ENCODE data around the gene TPRX2.
A peak's percentile ranks its signal among the peaks of the same experiment; 100 is the strongest.
"Not testable (repeated sequence)": the region's sequence is repeated elsewhere in the genome, so short reads cannot be mapped to it uniquely, and the experiment has no call there.

TPRX2 gene

DNA sequence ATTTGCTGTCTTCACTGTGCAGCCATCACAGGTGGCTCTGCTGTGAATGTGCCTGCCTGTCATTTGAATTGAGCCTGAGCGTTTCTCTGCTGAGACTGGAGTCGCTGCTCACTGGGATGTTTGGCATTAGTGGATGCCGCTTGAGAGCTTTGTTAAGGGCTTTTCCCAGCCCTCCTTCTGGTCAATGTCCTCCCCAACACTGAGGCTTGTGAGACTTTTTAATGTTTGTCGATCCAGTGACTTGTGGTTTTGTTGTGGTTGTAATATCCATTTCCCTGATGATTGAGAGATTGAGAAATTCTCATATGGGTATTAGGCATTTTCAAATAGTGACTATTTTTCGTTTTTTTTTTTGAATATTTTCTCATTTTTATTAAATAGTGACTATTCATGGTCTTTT lies 2.6 kb downstream of the TPRX2 start:
- no peak for DNase-seq (ENCODE audit: low spot score)

GRCh38 chr19:47863514-47863936 lies 4.5 kb downstream of the TPRX2 start:
- DNase-seq (ENCODE audit: low spot score), result peak; percentile 79

DNA sequence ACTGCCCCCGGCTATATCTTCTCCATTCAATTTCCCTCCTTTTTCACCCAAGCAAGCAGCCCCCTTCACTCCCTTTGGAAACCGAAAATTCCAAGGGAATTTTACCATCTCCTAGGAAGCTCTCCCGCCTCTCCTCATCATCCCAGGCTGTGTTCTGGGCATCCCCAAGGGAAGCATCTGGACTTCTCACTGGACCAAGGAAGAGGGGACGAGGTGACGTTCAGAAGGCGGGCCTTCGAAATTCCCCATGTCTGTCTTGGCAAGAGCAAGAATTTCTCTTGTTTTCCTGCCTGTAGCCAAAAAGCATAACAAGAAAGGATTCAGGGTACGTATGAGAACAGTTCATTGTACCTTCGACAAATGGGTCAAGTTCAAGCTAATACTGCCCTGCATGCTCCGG lies 6.1 kb downstream of the TPRX2 start:
- no peak for DNase-seq (ENCODE audit: low spot score)

DNA sequence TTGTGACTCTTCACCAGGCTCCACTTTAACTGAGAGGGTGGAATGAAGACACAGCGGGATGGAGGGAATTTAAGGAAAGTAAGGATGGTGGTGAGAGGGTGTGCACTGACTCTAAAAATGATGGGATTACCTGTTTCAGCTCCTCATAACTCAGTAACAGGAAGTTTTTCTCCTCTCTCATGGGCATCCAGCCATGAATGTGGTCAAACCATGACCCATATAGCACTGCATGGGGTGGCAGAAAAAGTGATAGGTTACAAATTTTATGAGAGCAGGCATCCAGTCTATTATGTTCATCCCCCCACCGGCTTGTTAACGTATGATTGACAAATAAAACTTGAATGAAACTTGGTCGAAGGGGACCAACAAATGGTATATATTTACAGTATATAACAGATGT lies 19.9 kb downstream of the TPRX2 start:
- DNase-seq (ENCODE audit: low spot score), result no peak

GRCh38 chr19:47879385-47879784 lies 20.4 kb downstream of the TPRX2 start:
- DNase-seq (ENCODE audit: low spot score), result not testable (repeated sequence)

DNA sequence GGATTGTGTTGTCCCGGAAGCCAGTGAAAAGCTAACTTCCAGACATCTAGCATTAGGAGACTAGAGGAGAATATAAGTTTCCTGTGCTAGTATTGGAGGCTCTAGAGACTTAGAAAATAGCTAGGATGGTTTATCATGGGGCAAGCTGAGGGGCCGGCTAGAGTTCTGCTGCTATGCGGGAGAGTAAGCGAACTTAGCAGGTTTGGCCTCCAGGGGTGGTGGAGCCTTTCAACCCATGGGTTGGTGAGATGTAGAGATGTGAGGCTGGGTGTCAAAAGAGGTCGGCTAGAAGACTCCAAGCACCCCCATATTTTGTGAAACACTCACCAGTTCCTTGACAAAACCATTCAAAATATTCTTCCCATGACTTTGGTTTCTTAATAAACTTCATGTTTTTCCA lies 22.7 kb downstream of the TPRX2 start:
- no peak for DNase-seq (ENCODE audit: low spot score)

- no peak for DNase-seq (ENCODE audit: low spot score)
Measured at GRCh38 chr19:47882890-47883289, 23.9 kb downstream of the TPRX2 start.

GRCh38 chr19:47885067-47885463 lies 26.0 kb downstream of the TPRX2 start:
- DNase-seq (ENCODE audit: low spot score), result no peak

DNA sequence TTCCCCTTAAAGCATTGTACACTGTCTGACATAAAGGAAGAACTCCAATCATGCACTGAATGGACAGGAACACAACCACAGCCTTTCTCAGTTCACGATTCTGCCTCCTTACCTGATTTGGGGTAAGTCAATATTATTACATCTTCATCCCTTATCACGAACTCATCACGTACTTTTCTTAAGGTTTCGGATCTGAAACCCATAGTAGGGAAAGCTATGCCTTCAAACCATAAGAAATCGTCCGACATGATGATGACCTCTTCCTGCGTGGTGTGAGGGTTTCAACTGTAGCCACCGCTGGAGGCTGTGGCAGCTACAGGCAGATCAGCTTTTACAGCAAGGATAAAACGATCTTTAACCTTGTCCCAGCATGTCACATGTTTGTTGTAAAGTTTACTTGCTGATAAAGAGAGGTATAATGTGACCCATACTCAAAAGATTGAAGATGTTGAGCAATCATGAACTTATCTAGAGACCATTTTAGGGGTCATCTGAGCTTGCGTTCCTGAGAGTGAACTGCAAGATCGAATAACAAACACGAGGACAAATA lies 27.1 kb downstream of the TPRX2 start, which contains the start of gene SULT2A1:
TSS of gene SULT2A1 (minus strand) at position 306 of the 550 bp plus-strand sequence. CDS start at position 248, 58 bp downstream.
- DNase-seq (ENCODE audit: low spot score), result no peak

- no peak for DNase-seq (ENCODE audit: low spot score)
Measured at GRCh38 chr19:47890865-47891621, 32.0 kb downstream of the TPRX2 start.

GRCh38 chr19:47891622-47891922 lies 32.5 kb downstream of the TPRX2 start:
- DNase-seq (ENCODE audit: low spot score), result no peak

DNA sequence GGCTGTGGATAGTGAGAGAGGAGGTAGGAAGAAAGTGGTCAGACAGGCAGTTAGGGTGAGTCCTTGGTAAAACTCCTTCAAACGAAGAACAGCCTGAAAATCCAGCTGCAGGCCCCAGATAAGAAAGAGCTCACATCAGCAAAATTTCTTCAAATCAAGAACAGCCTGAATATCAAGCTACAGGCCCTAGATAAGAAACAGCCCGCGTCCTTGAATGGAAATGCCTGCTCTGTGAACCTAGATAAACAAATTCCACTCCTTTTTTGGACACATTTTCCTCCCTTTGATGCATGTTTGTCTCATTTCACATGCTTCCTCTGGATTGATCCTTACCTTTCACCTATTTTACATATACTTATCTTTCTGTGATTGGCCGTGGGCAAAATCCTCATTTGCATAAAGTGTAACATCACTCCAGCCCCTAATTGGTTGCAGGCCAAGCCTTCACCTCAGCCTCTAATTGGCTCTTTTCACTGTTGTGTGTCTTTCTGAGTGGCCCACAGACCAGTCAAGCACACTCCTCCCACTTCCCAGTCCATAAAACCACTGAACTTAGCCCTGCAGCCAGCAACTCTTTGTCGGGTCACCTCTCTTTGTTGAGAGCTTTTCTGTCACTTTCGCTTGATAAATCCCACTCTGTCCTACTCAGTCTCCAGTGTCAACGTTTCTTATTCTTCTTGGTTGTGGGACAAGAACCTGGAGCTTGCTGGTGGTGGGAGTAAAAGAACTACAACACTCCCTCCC lies 33.1 kb downstream of the TPRX2 start:
- DNase-seq (ENCODE audit: low spot score), result no peak

GRCh38 chr19:47895165-47895782 lies 36.2 kb downstream of the TPRX2 start:
- DNase-seq (ENCODE audit: low spot score), result no peak

DNA sequence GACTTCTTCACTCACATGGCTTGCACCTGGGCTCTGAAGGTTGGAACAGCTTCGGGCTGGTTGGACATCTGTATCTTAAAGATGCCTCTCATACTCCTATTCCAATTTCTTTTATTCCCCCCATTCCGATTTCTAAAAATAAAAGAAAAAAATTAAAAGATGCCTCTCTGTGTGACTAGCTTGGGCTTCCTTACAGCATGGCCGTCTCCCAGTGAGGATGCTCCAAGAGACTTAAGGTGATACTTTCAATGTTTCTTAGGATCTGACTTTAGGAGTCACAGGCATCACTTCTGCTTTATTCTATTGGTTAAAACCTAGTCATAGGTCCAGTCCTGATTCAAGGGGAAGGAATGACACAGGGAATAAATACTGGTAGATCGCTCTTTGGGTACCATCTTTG lies 37.0 kb downstream of the TPRX2 start:
- no peak for DNase-seq (ENCODE audit: low spot score)

DNA sequence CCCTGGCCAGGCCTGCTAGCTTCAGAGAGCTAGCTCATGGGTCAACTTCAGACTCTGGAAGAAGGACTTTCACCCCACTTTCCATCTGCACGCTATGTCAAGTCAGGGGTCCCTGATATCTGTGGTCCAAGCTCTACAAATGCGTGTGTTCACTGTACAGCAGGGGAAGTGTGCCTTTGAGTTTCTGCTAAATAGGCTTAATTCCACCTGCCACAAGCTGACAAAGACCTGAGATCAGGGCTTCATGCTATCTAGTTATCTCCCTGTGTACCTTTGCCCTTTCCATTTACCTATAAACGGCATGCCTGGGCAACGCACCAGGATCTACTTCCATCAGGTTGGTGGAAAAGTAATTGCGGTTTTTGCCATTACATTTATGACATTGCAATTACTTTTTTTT lies 37.7 kb downstream of the TPRX2 start:
- no peak for DNase-seq (ENCODE audit: low spot score)

- DNase-seq (ENCODE audit: low spot score), result no peak
Measured at GRCh38 chr19:47897861-47898260, 38.8 kb downstream of the TPRX2 start.

GRCh38 chr19:47899335-47899734 lies 40.3 kb downstream of the TPRX2 start:
- DNase-seq (ENCODE audit: low spot score), result no peak

GRCh38 chr19:47901370-47901769 lies 42.3 kb downstream of the TPRX2 start:
- DNase-seq (ENCODE audit: low spot score), result no peak

DNA sequence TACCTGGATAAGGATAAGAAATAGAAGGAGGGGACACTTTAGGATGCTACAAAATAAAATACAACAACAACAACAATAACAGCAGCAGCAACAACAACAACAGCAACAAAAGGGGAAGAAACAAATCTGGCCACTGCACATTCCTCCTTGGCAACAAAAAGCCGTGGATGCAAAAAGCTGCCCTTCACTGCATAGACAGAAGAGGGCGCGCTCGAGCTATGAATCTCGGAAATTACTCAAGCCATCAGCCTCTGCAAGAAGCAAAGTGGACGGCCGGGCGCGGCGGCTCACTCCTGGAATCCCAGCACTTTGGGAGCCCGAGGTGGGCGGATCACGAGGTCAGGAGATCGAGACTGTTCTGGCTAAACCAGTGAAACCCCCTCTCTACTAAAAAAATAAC lies 50.3 kb downstream of the TPRX2 start:
- not testable (repeated sequence) for DNase-seq (ENCODE audit: low spot score)

DNA sequence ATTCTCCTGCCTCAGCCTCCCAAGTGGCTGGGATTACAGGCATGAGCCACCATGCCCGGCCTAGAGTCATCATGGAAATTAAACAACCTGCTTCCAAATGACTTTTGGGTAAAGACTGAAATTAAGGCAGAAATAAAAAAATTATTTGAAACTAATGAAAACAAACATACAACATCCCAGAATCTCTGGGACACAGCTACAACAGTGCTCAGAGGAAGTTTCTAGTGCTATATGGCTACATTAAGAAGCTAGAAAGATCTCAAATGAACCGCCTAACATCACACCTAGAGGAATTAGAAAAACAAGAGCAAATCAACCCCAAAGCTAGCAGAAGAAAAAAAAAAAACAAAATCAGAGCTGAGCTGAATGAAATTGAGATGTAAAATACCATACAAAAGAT lies 51.2 kb downstream of the TPRX2 start:
- DNase-seq (ENCODE audit: low spot score), result not testable (repeated sequence)

Data from cerebellar cortex (tissue), 1 donor.